Panc1 (cell line): ENCODE measurements around the gene GALNT16. TPM values are rescaled to one million over a fixed set of nuclear protein-coding genes. Genes with fewer than 3 reads are reported as not detected.
"Not testable (repeated sequence)": the region's sequence is repeated elsewhere in the genome, so short reads cannot be mapped to it uniquely, and the experiment has no call there.

ENCODE experiments used
- ATAC-seq: fragments of 200-7000 bp; cut with Tn5 transposase; 2 replicates; pipeline ENCODE4 v1.9.1; 2020; ENCODE audit warnings: mild to moderate bottlenecking, moderate library complexity
- BruUV-seq: library from RNA; stranded (reverse); fragments of 400-500 nt; replicated peaks from 2 replicates; lab custom pipeline; 2021; lab: Mats Ljungman, UMichigan
- CTCF ChIA-PET: fragments of 300-600 bp; sonication (Branson Sonifier 250); formaldehyde crosslinking; loops from one replicate; lab custom pipeline; 2022; ENCODE audit warnings: antibody characterized with exemption; lab: Charles Lee
- POLR2A ChIA-PET: fragments of 300-600 bp; sonication (Branson Sonifier 250); formaldehyde crosslinking; loops from one replicate; lab custom pipeline; 2022; ENCODE audit warnings: antibody characterized with exemption; lab: Charles Lee
- DNase-seq: peaks from one replicate; pipeline ENCODE4 v3.0.0-alpha.2; 2010; ENCODE audit warnings: low read depth, low spot score
- H3K27ac ChIP-seq: 2 replicates; pipeline ENCODE4 v1.5.1; 2011; ENCODE audit warnings: mild to moderate bottlenecking, low read length, inconsistent platforms
- H3K27me3 ChIP-seq: fragments of 200-500 bp; sonication (Bioruptor generic); 2 replicates; pipeline ENCODE4 v1.6.0; 2014; ENCODE audit warnings: low read length, inconsistent platforms; ENCODE audit not compliant: control insufficient read depth, insufficient read depth
- H3K36me3 ChIP-seq: fragments of 200-500 bp; sonication (Bioruptor generic); 2 replicates; pipeline ENCODE4 v1.5.1; 2014; ENCODE audit warnings: inconsistent platforms, mild to moderate bottlenecking, low read length, moderate library complexity; ENCODE audit not compliant: control insufficient read depth, insufficient read depth
- H3K4me1 ChIP-seq: 2 replicates; pipeline ENCODE4 v1.5.1; 2011; ENCODE audit warnings: inconsistent platforms, mild to moderate bottlenecking, low read length, moderate library complexity; ENCODE audit not compliant: control insufficient read depth, insufficient read depth
- H3K4me3 ChIP-seq, 2 experiments: 2 replicates each; pipeline ENCODE4 v1.5.1; 2011 to 2012; ENCODE audit warnings: low read depth in 2 of 2, low read length in 2 of 2, mild to moderate bottlenecking in 2 of 2, inconsistent platforms in 1 of 2, moderate library complexity in 1 of 2
- H3K9me3 ChIP-seq: fragments of 200-500 bp; sonication (Bioruptor generic); 2 replicates; pipeline ENCODE4 v1.5.1; 2014; ENCODE audit warnings: low read depth, mild to moderate bottlenecking, inconsistent platforms, low read length, moderate library complexity; ENCODE audit not compliant: control insufficient read depth, insufficient read depth
- CTCF ChIP-seq: fragments of 450-650 bp; IDR thresholded peaks from 2 replicates; pipeline ENCODE4 v1.5.1; 2017; ENCODE audit warnings: mild to moderate bottlenecking
- POLR2AphosphoS5 ChIP-seq: IDR thresholded peaks from 2 replicates; pipeline ENCODE4 v1.6.1; 2012; ENCODE audit warnings: mild to moderate bottlenecking, low read depth, low read length, moderate library complexity
- REST ChIP-seq, 2 experiments: IDR thresholded peaks; 2 replicates each; pipeline ENCODE4 v1.6.1; 2011 to 2012; ENCODE audit warnings: low read depth in 2 of 2, control low read depth in 1 of 2, low read length in 1 of 2, mild to moderate bottlenecking in 1 of 2, moderate library complexity in 1 of 2; ENCODE audit not compliant: insufficient read depth in 1 of 2
- SIN3A ChIP-seq: IDR thresholded peaks from 2 replicates; pipeline ENCODE4 v1.6.1; 2012; ENCODE audit warnings: low read depth, mild to moderate bottlenecking, low read length, moderate library complexity, borderline replicate concordance; ENCODE audit not compliant: insufficient read depth
- TCF7L2 ChIP-seq: IDR thresholded peaks from 2 replicates; pipeline ENCODE4 v1.6.1; 2011; ENCODE audit warnings: mild to moderate bottlenecking, low read depth, low read length, inconsistent platforms
- in situ Hi-C: cut with HindIII; loops from 2 replicates; pipeline ENCODE4 v1.10.0; 2016; ENCODE audit warnings: low sequenced_read_pairs, low pct_unique_long_range_greater_than_20kb
- intact Hi-C: fragments of 100-400 bp; cut with micrococcal nuclease; formaldehyde crosslinking; loops from one replicate; pipeline ENCODE4 v1.10.0; 2022; ENCODE audit not compliant: unreplicated experiment
- total RNA-seq: library from RNA; stranded (reverse); gene quantifications from one replicate; pipeline ENCODE4 v1.2.1, GENCODE V29; 2021; ENCODE audit not compliant: unreplicated experiment

Gene GALNT16
- total RNA-seq, 1 experiment from 2014 or later: 0.72 TPM

- BruUV-seq: no TSS peak
- ChIA-PET CTCF (no interaction called here), POLR2A (no interaction called here)
- TF ChIP-seq REST (IDR thresholded peaks at IDR 0.05; ENCODE audit: insufficient read depth in 1 of 2, low read depth in 2 of 2, low read length in 1 of 2) (no peak), POLR2AphosphoS5 (no peak), CTCF (no peak), TCF7L2 (no peak), SIN3A (no peak)
- no peaks in the 10 kb centered on the region for H3K4me1 ChIP-seq
- intact Hi-C loops: no loop called here
- H3K36me3 ChIP-seq: no peaks in the 10 kb centered on the region
- H3K27ac ChIP-seq: no peak overlapping the region
- ATAC-seq: no peak
- DNase-seq: no peak
- H3K4me3 ChIP-seq: no peak overlapping the region
- H3K27me3 ChIP-seq: no peaks in the 10 kb centered on the region
- in situ Hi-C loops: no loop called here
- H3K9me3 ChIP-seq: no peaks in the 10 kb centered on the region
These were observed 14.4 kb downstream of the GALNT16 start for GRCh38 chr14:69274321-69274720.

GRCh38 chr14:69275331-69275730 lies 15.4 kb downstream of the GALNT16 start:
- no peak for DNase-seq
- in situ Hi-C loops: no loop called here
- no peaks in the 10 kb centered on the region for H3K36me3 ChIP-seq
- no peak for ATAC-seq
- no peak overlapping the region for H3K4me3 ChIP-seq
- TF ChIP-seq SIN3A (no peak), REST (IDR thresholded peaks at IDR 0.05; ENCODE audit: insufficient read depth in 1 of 2, low read depth in 2 of 2, low read length in 1 of 2) (no peak), POLR2AphosphoS5 (no peak), CTCF (no peak), TCF7L2 (no peak)
- no peaks in the 10 kb centered on the region for H3K4me1 ChIP-seq
- no peak overlapping the region for H3K27ac ChIP-seq
- intact Hi-C loops: no loop called here
- no peaks in the 10 kb centered on the region for H3K9me3 ChIP-seq
- POLR2A ChIA-PET: no interaction called here
- CTCF ChIA-PET: no interaction called here
- BruUV-seq: no TSS peak
- H3K27me3 ChIP-seq: no peaks in the 10 kb centered on the region

GRCh38 chr14:69277356-69277755 lies 17.4 kb downstream of the GALNT16 start:
- H3K4me1 ChIP-seq, intact Hi-C loops, POLR2A ChIA-PET, ATAC-seq, H3K36me3 ChIP-seq, H3K27me3 ChIP-seq, in situ Hi-C loops, DNase-seq, H3K4me3 ChIP-seq, H3K27ac ChIP-seq, CTCF ChIA-PET, BruUV-seq, H3K9me3 ChIP-seq: not testable (repeated sequence)
